Prostate gland (tissue), 2 donors: ENCODE results near the gene ZNF317. TPM values are rescaled to one million over a fixed set of nuclear protein-coding genes. Genes with fewer than 3 reads are reported as not detected.
"Not testable (repeated sequence)": the region's sequence is repeated elsewhere in the genome, so short reads cannot be mapped to it uniquely, and the experiment has no call there.

Experiments
- DNase-seq: peaks from one replicate; pipeline ENCODE4 v3.0.0-alpha.2; 2019; ENCODE audit warnings: low spot score
- H3K27ac ChIP-seq, 2 donors: fragments of 200-600 bp; sonication (generic); 2 replicates each; pipeline ENCODE4 v1.5.1; 2017 to 2019
- H3K27me3 ChIP-seq: fragments of 200-600 bp; sonication (generic); replicated peaks from 2 replicates; pipeline ENCODE4 v1.5.1; 2019; ENCODE audit not compliant: insufficient read depth
- H3K36me3 ChIP-seq, 2 donors: fragments of 200-600 bp; sonication (generic); 1 replicate in 1 of 2; 2 replicates in 1 of 2; pipeline versions ENCODE4 v1.5.1 to v1.8.1; 2017 to 2019
- H3K4me1 ChIP-seq: fragments of 200-600 bp; sonication (generic); replicated peaks from 2 replicates; pipeline ENCODE4 v1.5.1; 2019
- H3K4me3 ChIP-seq, 2 donors: fragments of 200-600 bp; sonication (generic); 2 replicates each; pipeline ENCODE4 v1.5.1; 2017 to 2019
- H3K9me3 ChIP-seq: fragments of 200-600 bp; sonication (generic); 2 replicates; pipeline ENCODE4 v1.5.1; 2017
- POLR2A ChIP-seq: fragments of 450-650 bp; IDR thresholded peaks from one replicate; pipeline ENCODE4 v1.6.1; 2016; ENCODE audit warnings: antibody characterized with exemption, mild to moderate bottlenecking
- POLR2AphosphoS5 ChIP-seq: sonication (generic); formaldehyde crosslinking; IDR thresholded peaks from one replicate; pipeline ENCODE4 v1.6.1; 2017; ENCODE audit warnings: antibody characterized with exemption
- whole genome bisulfite sequencing: methylation state at CpG from one replicate; pipeline ENCODE4 v1.1.5; 2018; 5-methylcytosine and 5-hydroxymethylcytosine counted together
- intact Hi-C: fragments of 100-400 bp; cut with DNase I; formaldehyde crosslinking; loops from one replicate; pipeline ENCODE4 v1.14.2; 2022
- total RNA-seq, 2 donors: library from RNA; depleted of rRNA; stranded (reverse); fragments of >200 nt; gene quantifications; one replicate each; pipeline ENCODE4 v1.1.0, GENCODE V29; 2016
- TF ChIP-seq, protein P1 (sequence below), 4 experiments: fragments of 200-600 bp in 2 of 4; fragments of 450-650 bp in 2 of 4; sonication (generic) in 2 of 4; IDR thresholded peaks; 1 replicate in 3 of 4; 2 replicates in 1 of 4; pipeline ENCODE4 v1.5.1; 2016 to 2019; ENCODE audit warnings: antibody characterized with exemption in 4 of 4, mild to moderate bottlenecking in 2 of 4, moderate library complexity in 2 of 4

The ZNF317 gene
- total RNA-seq, 2 donors from 2014 or later, result 18.3 to 22.9 TPM

DNA sequence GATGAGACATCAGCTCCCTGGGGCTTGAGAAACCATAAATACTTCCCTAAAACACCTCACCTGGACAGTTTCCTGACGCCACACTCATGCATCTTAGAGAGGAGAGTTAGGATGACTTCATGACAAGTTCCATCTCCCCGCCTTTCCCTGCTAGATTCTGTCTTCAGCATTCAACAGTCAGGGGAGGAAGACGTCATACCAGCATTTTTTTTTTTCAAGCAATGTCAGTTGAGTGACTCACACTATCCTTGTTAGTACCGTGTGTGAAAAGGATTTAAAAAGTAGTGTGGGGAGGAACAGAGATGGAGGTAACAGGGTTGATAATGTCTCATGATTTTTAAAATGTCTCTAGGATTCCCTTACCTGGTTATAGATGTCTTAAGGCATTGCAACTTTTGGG is 38.7 kb downstream of the ZNF317 start, which contains the start of gene OR7D2:
OR7D2 (plus strand) TSS at position 79 of the 400 bp plus-strand sequence. CDS start 6,803 bp downstream, outside the sequence.
- DNase-seq, result no peak
- H3K27ac ChIP-seq, result no peak within 1 kb of the TSS
- H3K27me3 ChIP-seq, result no peaks in the 10 kb centered on the region
- 64% methylated on average over 4 of the region's 4 CpGs for WGBS
- H3K4me1 ChIP-seq, result no peaks in the 10 kb centered on the region
- no peaks in the 10 kb centered on the region for H3K9me3 ChIP-seq
- H3K36me3 ChIP-seq, result no peaks in the 10 kb centered on the region
- TF ChIP-seq, protein P1, sequence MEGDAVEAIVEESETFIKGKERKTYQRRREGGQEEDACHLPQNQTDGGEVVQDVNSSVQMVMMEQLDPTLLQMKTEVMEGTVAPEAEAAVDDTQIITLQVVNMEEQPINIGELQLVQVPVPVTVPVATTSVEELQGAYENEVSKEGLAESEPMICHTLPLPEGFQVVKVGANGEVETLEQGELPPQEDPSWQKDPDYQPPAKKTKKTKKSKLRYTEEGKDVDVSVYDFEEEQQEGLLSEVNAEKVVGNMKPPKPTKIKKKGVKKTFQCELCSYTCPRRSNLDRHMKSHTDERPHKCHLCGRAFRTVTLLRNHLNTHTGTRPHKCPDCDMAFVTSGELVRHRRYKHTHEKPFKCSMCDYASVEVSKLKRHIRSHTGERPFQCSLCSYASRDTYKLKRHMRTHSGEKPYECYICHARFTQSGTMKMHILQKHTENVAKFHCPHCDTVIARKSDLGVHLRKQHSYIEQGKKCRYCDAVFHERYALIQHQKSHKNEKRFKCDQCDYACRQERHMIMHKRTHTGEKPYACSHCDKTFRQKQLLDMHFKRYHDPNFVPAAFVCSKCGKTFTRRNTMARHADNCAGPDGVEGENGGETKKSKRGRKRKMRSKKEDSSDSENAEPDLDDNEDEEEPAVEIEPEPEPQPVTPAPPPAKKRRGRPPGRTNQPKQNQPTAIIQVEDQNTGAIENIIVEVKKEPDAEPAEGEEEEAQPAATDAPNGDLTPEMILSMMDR (IDR thresholded peaks at IDR 0.05), result no peak
- no peak for TF ChIP-seq POLR2A
- TF ChIP-seq POLR2AphosphoS5, result no peak
- intact Hi-C loops, result no loop called here
- H3K4me3 ChIP-seq, result no peak within 1 kb of the TSS

DNA sequence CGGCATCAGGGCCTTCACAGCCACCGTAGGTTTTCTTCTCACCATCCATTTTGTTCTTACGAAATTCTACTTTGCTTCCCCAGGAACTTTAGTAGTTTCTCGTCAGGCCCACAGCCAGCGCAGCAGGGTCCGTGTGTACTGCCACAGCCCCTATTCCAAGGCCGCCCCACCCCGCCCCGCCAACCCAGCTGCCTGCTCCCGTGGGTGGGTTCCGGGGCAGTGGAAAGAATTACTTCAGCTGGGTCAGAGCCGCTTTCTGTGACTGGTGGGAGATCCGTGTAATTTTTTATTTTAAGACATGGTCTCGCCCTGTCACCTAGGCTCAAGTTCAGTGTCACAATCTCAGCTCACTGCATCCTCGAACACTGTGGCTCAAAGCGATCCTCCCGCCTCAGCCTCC is 42.8 kb downstream of the ZNF317 start:
- no peaks in the 10 kb centered on the region for H3K9me3 ChIP-seq
- no peaks in the 10 kb centered on the region for H3K27me3 ChIP-seq
- no peaks in the 10 kb centered on the region for H3K36me3 ChIP-seq
- no peaks in the 10 kb centered on the region for H3K4me1 ChIP-seq
- H3K27ac ChIP-seq, result no peak overlapping the region
- intact Hi-C loops, result no loop called here
- TF ChIP-seq, protein P1 (IDR thresholded peaks at IDR 0.05), result no peak
- TF ChIP-seq POLR2A (no peak), POLR2AphosphoS5 (no peak)
- DNase-seq, result no peak
- WGBS, result 93% methylated on average over 17 of the region's 17 CpGs
- no peak overlapping the region for H3K4me3 ChIP-seq

DNA sequence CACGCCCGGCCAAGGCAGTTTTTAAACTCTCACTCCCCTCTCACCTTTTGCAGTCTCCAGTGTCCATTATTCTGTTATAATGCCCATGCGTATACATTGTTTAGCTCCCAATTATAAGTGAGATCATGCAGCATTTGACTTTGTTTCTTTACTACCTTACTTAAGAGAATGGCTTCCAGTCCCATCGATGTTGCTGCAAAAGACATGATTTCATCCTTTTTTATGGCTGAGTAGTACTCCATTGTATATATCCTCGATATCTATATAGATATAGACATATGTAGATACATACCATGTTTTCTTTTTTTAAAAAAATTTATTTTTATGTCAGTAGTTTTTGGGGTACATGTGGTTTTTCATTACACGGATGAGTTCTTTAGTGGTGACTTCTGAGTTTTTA is 47.0 kb downstream of the ZNF317 start:
- TF ChIP-seq POLR2A, result no peak
- TF ChIP-seq, protein P1 (IDR thresholded peaks at IDR 0.05), result no peak
- TF ChIP-seq POLR2AphosphoS5, result no peak
- no peaks in the 10 kb centered on the region for H3K4me1 ChIP-seq
- WGBS, result 83% methylated on average over 6 of the region's 6 CpGs
- intact Hi-C loops, result no loop called here
- no peaks in the 10 kb centered on the region for H3K36me3 ChIP-seq
- no peaks in the 10 kb centered on the region for H3K9me3 ChIP-seq
- no peak overlapping the region for H3K27ac ChIP-seq
- no peak overlapping the region for H3K4me3 ChIP-seq
- no peak for DNase-seq
- no peaks in the 10 kb centered on the region for H3K27me3 ChIP-seq

DNA sequence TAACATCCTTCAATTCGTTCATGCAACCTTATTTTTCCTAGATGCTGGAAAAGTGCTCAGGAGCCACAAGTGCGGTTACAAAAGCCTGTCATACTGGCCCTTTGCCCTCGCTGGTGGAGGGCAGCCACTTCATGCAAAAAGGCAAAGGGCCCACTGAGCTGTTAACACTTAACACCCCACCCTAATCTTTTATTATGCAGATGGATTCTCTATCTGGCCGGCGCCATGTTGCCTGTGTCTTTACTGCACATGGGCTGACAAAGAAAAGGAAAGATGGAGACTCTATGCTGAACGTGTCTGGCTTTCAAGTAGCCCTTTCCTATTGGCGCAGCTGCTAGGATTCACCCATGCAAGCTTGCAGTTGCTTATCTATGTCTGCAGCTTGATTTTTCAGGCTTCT is 49.3 kb downstream of the ZNF317 start:
- no peak overlapping the region for H3K27ac ChIP-seq

DNA sequence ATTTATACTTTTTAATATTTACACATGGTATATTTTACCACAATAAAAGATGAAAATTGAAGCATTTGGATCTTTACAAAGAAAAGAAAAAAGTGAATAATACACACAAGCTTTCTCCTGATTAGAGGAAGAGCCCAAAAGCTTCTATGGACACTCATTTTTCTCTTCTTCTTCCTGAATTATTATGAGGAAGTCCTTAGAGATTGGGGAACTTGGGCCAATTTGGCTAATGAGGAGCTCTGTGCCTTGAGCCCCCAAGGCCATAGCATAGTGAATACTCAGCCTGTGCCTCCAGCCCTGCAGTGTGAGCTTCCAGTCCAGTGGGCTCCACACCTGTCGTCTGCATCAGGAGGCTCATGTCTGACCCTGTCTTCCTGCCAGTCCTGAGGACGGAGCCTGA is 57.8 kb downstream of the ZNF317 start:
- H3K27ac ChIP-seq, intact Hi-C loops, H3K36me3 ChIP-seq, H3K4me1 ChIP-seq, DNase-seq, H3K4me3 ChIP-seq, H3K27me3 ChIP-seq, H3K9me3 ChIP-seq: not testable (repeated sequence)
- 83% methylated on average over 2 of the region's 2 CpGs for WGBS

More for the DNA sequence above, 49.3 kb downstream of the ZNF317 start:
- intact Hi-C loops, result no loop called here
- DNase-seq, result no peak
- H3K36me3 ChIP-seq, result no peaks in the 10 kb centered on the region
- WGBS, result 78% methylated on average over 7 of the region's 7 CpGs
- no peaks in the 10 kb centered on the region for H3K27me3 ChIP-seq
- TF ChIP-seq, protein P1 (IDR thresholded peaks at IDR 0.05), result no peak
- TF ChIP-seq POLR2AphosphoS5, result no peak
- no peak for TF ChIP-seq POLR2A
- H3K4me1 ChIP-seq, result no peaks in the 10 kb centered on the region
- no peaks in the 10 kb centered on the region for H3K9me3 ChIP-seq
- no peak overlapping the region for H3K4me3 ChIP-seq
